Glutamatergic neuron (in vitro differentiated cells): ENCODE results near the gene EIPR1. TPM values are rescaled to one million over a fixed set of nuclear protein-coding genes. Genes with fewer than 3 reads are reported as not detected.

Experiments
- DNase-seq: peaks from one replicate; pipeline ENCODE4 v3.0.0; 2022
- H3K27ac Mint-ChIP-seq: one replicate; pipeline ENCODE4 v1.8.0; 2020; ENCODE audit warnings: mild to moderate bottlenecking, mixed read lengths, inconsistent platforms; ENCODE audit not compliant: unreplicated experiment
- H3K27me3 Mint-ChIP-seq: one replicate; pipeline ENCODE4 v1.8.0; 2020; ENCODE audit warnings: mild to moderate bottlenecking, moderate library complexity, mixed read lengths, inconsistent platforms; ENCODE audit not compliant: unreplicated experiment
- H3K36me3 Mint-ChIP-seq: one replicate; pipeline ENCODE4 v1.8.0; 2020; ENCODE audit warnings: mild to moderate bottlenecking, mixed read lengths, inconsistent platforms; ENCODE audit not compliant: unreplicated experiment
- H3K4me1 Mint-ChIP-seq: one replicate; pipeline ENCODE4 v1.8.0; 2020; ENCODE audit warnings: mild to moderate bottlenecking, low read depth, mixed read lengths, inconsistent platforms; ENCODE audit not compliant: unreplicated experiment
- H3K4me3 Mint-ChIP-seq: one replicate; pipeline ENCODE4 v1.8.0; 2020; ENCODE audit warnings: mild to moderate bottlenecking, mixed read lengths, inconsistent platforms; ENCODE audit not compliant: unreplicated experiment
- H3K9me3 Mint-ChIP-seq: one replicate; pipeline ENCODE4 v1.8.0; 2020; ENCODE audit warnings: mild to moderate bottlenecking, moderate library complexity, mixed read lengths, inconsistent platforms; ENCODE audit not compliant: unreplicated experiment
- CTCF ChIP-seq: fragments of 200-600 bp; sonication (generic); IDR thresholded peaks from one replicate; pipeline ENCODE4 v1.5.0; 2021; ENCODE audit not compliant: partially characterized antibody, unreplicated experiment
- total RNA-seq: library from RNA; stranded (reverse); fragmentation: NEBNext Ultra II Directional; extraction: Animal tissue kit (Norgen Biotek cat#: 25700); gene quantifications from one replicate; pipeline ENCODE4 v1.2.1, GENCODE V29; 2021; ENCODE audit not compliant: unreplicated experiment

Gene EIPR1
- total RNA-seq, 1 donor from 2014 or later: 43.8 TPM

- no peak for TF ChIP-seq CTCF
- H3K4me3 Mint-ChIP-seq: no peak overlapping the region
- no peak overlapping the region for H3K27ac Mint-ChIP-seq
- peaks cover 22% of the 10 kb centered on the region for H3K4me1 Mint-ChIP-seq
- DNase-seq: no peak
- peaks cover 9% of the 10 kb centered on the region for H3K9me3 Mint-ChIP-seq
- peaks cover 7% of the 10 kb centered on the region for H3K27me3 Mint-ChIP-seq
- H3K36me3 Mint-ChIP-seq: peaks cover 17% of the 10 kb centered on the region
Observed at GRCh38 chr2:3344897-3345296, 32.7 kb downstream of the EIPR1 start.

- no peak overlapping the region for H3K4me3 Mint-ChIP-seq
- H3K27ac Mint-ChIP-seq: no peak overlapping the region
- TF ChIP-seq CTCF: no peak
- no peak for DNase-seq
- H3K9me3 Mint-ChIP-seq: peaks cover 3% of the 10 kb centered on the region
- H3K36me3 Mint-ChIP-seq: peaks cover 17% of the 10 kb centered on the region
- H3K4me1 Mint-ChIP-seq: peaks cover 9% of the 10 kb centered on the region
- H3K27me3 Mint-ChIP-seq: peaks cover 1% of the 10 kb centered on the region
Observed at GRCh38 chr2:3343012-3343411, 34.6 kb downstream of the EIPR1 start.

GRCh38 chr2:3342324-3342723, 35.3 kb downstream of the EIPR1 start:
- no peak for DNase-seq
- Mint-ChIP-seq H3K4me1 (peaks cover 2% of the 10 kb centered on the region), H3K9me3 (no peaks in the 10 kb centered on the region), H3K27me3 (peaks cover 1% of the 10 kb centered on the region), H3K4me3 (no peak overlapping the region), H3K27ac (no peak overlapping the region), H3K36me3 (peaks cover 11% of the 10 kb centered on the region)
- no peak for TF ChIP-seq CTCF

- H3K27ac Mint-ChIP-seq: no peak overlapping the region
- DNase-seq: no peak
- no peaks in the 10 kb centered on the region for H3K9me3 Mint-ChIP-seq
- no peak for TF ChIP-seq CTCF
- no peak overlapping the region for H3K4me3 Mint-ChIP-seq
- H3K27me3 Mint-ChIP-seq: peaks cover 1% of the 10 kb centered on the region
- H3K36me3 Mint-ChIP-seq: peaks cover under 1% of the 10 kb centered on the region
- H3K4me1 Mint-ChIP-seq: peaks cover 2% of the 10 kb centered on the region
Observed at GRCh38 chr2:3341336-3341735, 36.3 kb downstream of the EIPR1 start.

GRCh38 chr2:3340144-3340543, 37.5 kb downstream of the EIPR1 start:
- no peak for DNase-seq
- no peaks in the 10 kb centered on the region for H3K36me3 Mint-ChIP-seq
- TF ChIP-seq CTCF: no peak
- H3K4me3 Mint-ChIP-seq: no peak overlapping the region
- peaks cover 2% of the 10 kb centered on the region for H3K4me1 Mint-ChIP-seq
- H3K9me3 Mint-ChIP-seq: no peaks in the 10 kb centered on the region
- H3K27me3 Mint-ChIP-seq: peaks cover 1% of the 10 kb centered on the region
- no peak overlapping the region for H3K27ac Mint-ChIP-seq
